ENCODE results near the gene PTPRN. TPM values are rescaled to one million over a fixed set of nuclear protein-coding genes. Genes with fewer than 3 reads are reported as not detected.

Gene PTPRN
- total RNA-seq, 1 experiment from 2014 or later = 6.5 TPM

- no peak within 1 kb of the TSS for H3K9ac ChIP-seq (ENCODE audit: extremely low read depth, insufficient read length, low read length)
- Mint-ChIP-seq H3K4me3 (peak within 1 kb of the TSS; percentile 69 to 88), H3K9me3 (peaks cover 0 to 2% of the 10 kb centered on the region in 2 experiments; a peak in 3 of 5 replicates), H3K27ac (no peak within 1 kb of the TSS), H3K27me3 (ENCODE audit: low read depth) (peaks cover 77% of the 10 kb centered on the region), H3K36me3 (ENCODE audit: insufficient read depth in 1 of 3, low read depth in 3 of 3) (peaks cover 9 to 18% (median 11%) of the 10 kb centered on the region in 3 experiments; a peak in 5 of 7 replicates), H3K4me1 (peaks cover 26 to 32% of the 10 kb centered on the region in 2 experiments)
- H4K20me1 ChIP-seq (ENCODE audit: control insufficient read depth, insufficient read depth, insufficient read length) = no peaks in the 10 kb centered on the region
- no peak within 1 kb of the TSS for H4K8ac ChIP-seq (replicated peaks; ENCODE audit: insufficient read length, low read depth, low read length)
- no peak within 1 kb of the TSS for H2BK12ac ChIP-seq (ENCODE audit: insufficient read length, low read depth, low read length)
- no peak within 1 kb of the TSS for H3K4ac ChIP-seq (ENCODE audit: low read depth, low read length)
- no peak within 1 kb of the TSS for H3K56ac ChIP-seq (ENCODE audit: insufficient read length, low read depth, low read length)
- H4K91ac ChIP-seq (ENCODE audit: insufficient read length, low read depth, low read length) = no peak within 1 kb of the TSS
- H3K27ac ChIP-seq (ENCODE audit: insufficient read length, low read depth, low read length) = no peak within 1 kb of the TSS
- H3K79me2 ChIP-seq (ENCODE audit: insufficient read depth, low read length) = no peaks in the 10 kb centered on the region
- H3K4me2 ChIP-seq (ENCODE audit: insufficient read depth, insufficient read length, low read length) = peak within 1 kb of the TSS; percentile 72
- no peak within 1 kb of the TSS for H3T11ph ChIP-seq (ENCODE audit: low read length)
- no peak within 1 kb of the TSS for H3K23ac ChIP-seq (ENCODE audit: insufficient read length, low read depth, low read length)
- peaks cover 3% of the 10 kb centered on the region; the same call in 1 of the 2 replicates for H3K4me1 ChIP-seq (ENCODE audit: insufficient read depth, low read length)
- no peak within 1 kb of the TSS for H2BK15ac ChIP-seq (ENCODE audit: low read depth, low read length)
- no peaks in the 10 kb centered on the region for H3K9me3 ChIP-seq (ENCODE audit: control insufficient read depth, low read depth, low read length)
- H3K14ac ChIP-seq (ENCODE audit: insufficient read depth, low read length) = 0 out of 2 replicates have a peak within 1 kb of the TSS, but pooled peaks have one; percentile 42
- H3K23me2 ChIP-seq (ENCODE audit: insufficient read length, low read depth, low read length, poor library complexity, severe bottlenecking) = peaks cover 22% of the 10 kb centered on the region
- peaks cover 21% of the 10 kb centered on the region for H3K27me3 ChIP-seq (ENCODE audit: insufficient read depth, low read length)
- WGBS (ENCODE audit: extremely low coverage, insufficient read length, low lambda C conversion rate) = no CpG with 5 or more reads among the region's 76 CpGs
- no peak within 1 kb of the TSS for H4K5ac ChIP-seq (ENCODE audit: insufficient read length, low read depth, low read length)
- no peak within 1 kb of the TSS for H2AFZ ChIP-seq (ENCODE audit: low read length)
- H3K18ac ChIP-seq (ENCODE audit: insufficient read length, low read depth, low read length) = peak within 1 kb of the TSS; percentile 39
- no peak within 1 kb of the TSS for H2BK20ac ChIP-seq (ENCODE audit: low read depth, low read length, poor library complexity, severe bottlenecking)
- no peak within 1 kb of the TSS for H2AK5ac ChIP-seq (ENCODE audit: insufficient read length, low read length)
- DNase-seq = peak; percentile 91
- H3K79me1 ChIP-seq (ENCODE audit: insufficient read depth, low read depth, low read length, poor library complexity, severe bottlenecking) = no peaks in the 10 kb centered on the region
- H2BK5ac ChIP-seq (ENCODE audit: insufficient read length, low read length) = no peak within 1 kb of the TSS
- H2BK120ac ChIP-seq (ENCODE audit: low read depth, low read length, poor library complexity, severe bottlenecking) = no peak within 1 kb of the TSS
- 0 out of 3 replicates have a peak, but pooled peaks have one; percentile 12 for TF ChIP-seq CTCF (conservative IDR thresholded peaks at IDR 0.05)
These were observed 55.2 kb downstream of the PTPRN start, which contains the start of gene TUBA4A for GRCh38 chr2:219253753-219254589. TUBA4A (minus strand) TSS chr2:219253918; CDS start chr2:219253858, 60 bp downstream.

Data from H9 (cell line).